Naive B cell (primary cell): Measurements from ENCODE around the gene CHRNA1. TPM values are rescaled to one million over a fixed set of nuclear protein-coding genes. Genes with fewer than 3 reads are reported as not detected.
"Not testable (repeated sequence)": the region's sequence is repeated elsewhere in the genome, so short reads cannot be mapped to it uniquely, and the experiment has no call there.

ENCODE experiments used
- ATAC-seq, 2 donors: fragments of 150-1000 bp; cut with Tn5 transposase; 2 replicates each; pipeline ENCODE4 v1.10.0; 2021; ENCODE audit warnings: low read depth in 2 of 2, mild to moderate bottlenecking in 2 of 2, moderate library complexity in 2 of 2
- DNase-seq: peaks from one replicate; pipeline ENCODE4 v3.0.0; 2022
- H3K27ac Mint-ChIP-seq, 6 donors: one replicate each; pipeline ENCODE4 v1.8.0; 2020 to 2022; ENCODE audit warnings: mild to moderate bottlenecking in 6 of 6, mixed read lengths in 6 of 6, moderate library complexity in 5 of 6, inconsistent platforms in 2 of 6
- H3K27me3 Mint-ChIP-seq, 3 donors: one replicate each; pipeline ENCODE4 v1.8.0; 2021 to 2022; ENCODE audit warnings: mixed read lengths in 3 of 3, mild to moderate bottlenecking in 1 of 3
- H3K36me3 Mint-ChIP-seq, 2 donors: one replicate each; pipeline ENCODE4 v1.8.0; 2020 to 2022; ENCODE audit warnings: mixed read lengths in 2 of 2, inconsistent platforms in 1 of 2, mild to moderate bottlenecking in 1 of 2
- H3K4me1 Mint-ChIP-seq, 3 donors: one replicate each; pipeline ENCODE4 v1.8.0; 2020 to 2022; ENCODE audit warnings: mixed read lengths in 3 of 3, inconsistent platforms in 1 of 3, mild to moderate bottlenecking in 1 of 3, moderate library complexity in 1 of 3
- H3K4me3 Mint-ChIP-seq, 8 donors: one replicate each; pipeline ENCODE4 v1.8.0; 2020 to 2022; ENCODE audit warnings: mild to moderate bottlenecking in 8 of 8, mixed read lengths in 8 of 8, moderate library complexity in 8 of 8, inconsistent platforms in 2 of 8
- H3K9me3 Mint-ChIP-seq, 7 donors: one replicate each; pipeline ENCODE4 v1.8.0; 2020 to 2022; ENCODE audit warnings: mixed read lengths in 7 of 7, mild to moderate bottlenecking in 5 of 7, inconsistent platforms in 2 of 7, moderate library complexity in 1 of 7
- polyA plus RNA-seq, 6 donors: library from polyadenylated mRNA; unstranded; fragments of 300-500 nt; fragmentation: Illumina TruSeq; gene quantifications; one replicate each; pipeline ENCODE4 v1.2.3, GENCODE V29; 2021; ENCODE audit warnings: low read depth in 6 of 6

CHRNA1 gene
- polyA plus RNA-seq, 6 donors from 2014 or later = 0.22 to 0.45 TPM; not detected in 4

- H3K4me1 Mint-ChIP-seq = no peaks in the 10 kb centered on the region
Observed at GRCh38 chr2:174717916-174718315, 46.4 kb downstream of the CHRNA1 start.

GRCh38 chr2:174717273-174717672 is 47.0 kb downstream of the CHRNA1 start:
- Mint-ChIP-seq H3K4me1 (no peaks in the 10 kb centered on the region), H3K4me3 (no peak overlapping the region), H3K27me3 (peaks cover 23 to 30% (median 28%) of the 10 kb centered on the region in 3 donors), H3K27ac (no peak overlapping the region), H3K36me3 (peaks cover 0 to 10% of the 10 kb centered on the region in 2 donors), H3K9me3 (peaks cover 0 to 8% (median 5%) of the 10 kb centered on the region in 7 donors)
- DNase-seq = no peak
- ATAC-seq = no peak

More at GRCh38 chr2:174717916-174718315, 46.4 kb downstream of the CHRNA1 start:
- Mint-ChIP-seq H3K9me3 (peaks cover 0 to 8% (median 5%) of the 10 kb centered on the region in 7 donors), H3K27me3 (peaks cover 23 to 30% (median 28%) of the 10 kb centered on the region in 3 donors), H3K4me3 (no peak overlapping the region), H3K27ac (no peak overlapping the region), H3K36me3 (peaks cover 0 to 10% of the 10 kb centered on the region in 2 donors)
- ATAC-seq = no peak
- no peak for DNase-seq

GRCh38 chr2:174716785-174717184 is 47.5 kb downstream of the CHRNA1 start:
- ATAC-seq (no peak), DNase-seq (no peak)
- Mint-ChIP-seq H3K4me1 (no peaks in the 10 kb centered on the region), H3K27me3 (peaks cover 19 to 27% (median 26%) of the 10 kb centered on the region in 3 donors), H3K4me3 (no peak overlapping the region), H3K36me3 (peaks cover 0 to 10% of the 10 kb centered on the region in 2 donors), H3K9me3 (peaks cover 0 to 8% (median 5%) of the 10 kb centered on the region in 7 donors), H3K27ac (no peak overlapping the region)

- H3K9me3 Mint-ChIP-seq = peaks cover 0 to 5% (median 2%) of the 10 kb centered on the region in 7 donors
- no peak overlapping the region for H3K4me3 Mint-ChIP-seq
- peaks cover 0 to 3% of the 10 kb centered on the region in 2 donors for H3K36me3 Mint-ChIP-seq
- no peak overlapping the region for H3K27ac Mint-ChIP-seq
- no peaks in the 10 kb centered on the region for H3K4me1 Mint-ChIP-seq
- ATAC-seq (no peak), DNase-seq (no peak)
- H3K27me3 Mint-ChIP-seq = peaks cover 12 to 37% (median 20%) of the 10 kb centered on the region in 3 donors
Observed at GRCh38 chr2:174713686-174714085, 50.6 kb downstream of the CHRNA1 start.

GRCh38 chr2:174711206-174711605 is 53.1 kb downstream of the CHRNA1 start:
- no peak for ATAC-seq
- peaks cover 27 to 50% (median 36%) of the 10 kb centered on the region in 3 donors for H3K27me3 Mint-ChIP-seq
- H3K36me3 Mint-ChIP-seq = peaks cover 0 to 8% of the 10 kb centered on the region in 2 donors
- H3K4me1 Mint-ChIP-seq = no peaks in the 10 kb centered on the region
- H3K4me3 Mint-ChIP-seq = no peak overlapping the region
- H3K27ac Mint-ChIP-seq = no peak overlapping the region
- DNase-seq = no peak
- H3K9me3 Mint-ChIP-seq = peaks cover 0 to 10% (median 2%) of the 10 kb centered on the region in 7 donors

GRCh38 chr2:174709416-174710004 is 54.8 kb downstream of the CHRNA1 start:
- not testable (repeated sequence) for ATAC-seq, H3K27ac Mint-ChIP-seq, H3K36me3 Mint-ChIP-seq, H3K4me1 Mint-ChIP-seq, H3K4me3 Mint-ChIP-seq, DNase-seq
- Mint-ChIP-seq H3K9me3 (peaks cover 0 to 10% (median 2%) of the 10 kb centered on the region in 7 donors), H3K27me3 (peaks cover 40 to 64% (median 43%) of the 10 kb centered on the region in 3 donors)

GRCh38 chr2:174708713-174709112 is 55.6 kb downstream of the CHRNA1 start:
- Mint-ChIP-seq H3K9me3 (peaks cover 0 to 10% (median 2%) of the 10 kb centered on the region in 7 donors), H3K27ac (no peak overlapping the region), H3K4me3 (peak overlapping the region in 1 of 8 donors; percentile 29), H3K36me3 (peaks cover 0 to 8% of the 10 kb centered on the region in 2 donors), H3K4me1 (no peaks in the 10 kb centered on the region), H3K27me3 (peaks cover 34 to 65% (median 43%) of the 10 kb centered on the region in 3 donors)
- ATAC-seq (no peak), DNase-seq (no peak)

- H3K4me1 Mint-ChIP-seq = no peaks in the 10 kb centered on the region
- ATAC-seq (no peak), DNase-seq (no peak)
- H3K36me3 Mint-ChIP-seq = peaks cover 0 to 8% of the 10 kb centered on the region in 2 donors
- peaks cover 0 to 10% (median 2%) of the 10 kb centered on the region in 7 donors for H3K9me3 Mint-ChIP-seq
- H3K4me3 Mint-ChIP-seq = no peak overlapping the region
- H3K27me3 Mint-ChIP-seq = peaks cover 44 to 71% (median 45%) of the 10 kb centered on the region in 3 donors
- no peak overlapping the region for H3K27ac Mint-ChIP-seq
Observed at GRCh38 chr2:174705321-174705720, 59.0 kb downstream of the CHRNA1 start.

- H3K9me3 Mint-ChIP-seq = peaks cover 0 to 10% (median 2%) of the 10 kb centered on the region in 7 donors
- H3K4me3 Mint-ChIP-seq = no peak overlapping the region
- DNase-seq (no peak), ATAC-seq (no peak)
- H3K36me3 Mint-ChIP-seq = peaks cover 0 to 8% of the 10 kb centered on the region in 2 donors
- peaks cover 40 to 66% (median 44%) of the 10 kb centered on the region in 3 donors for H3K27me3 Mint-ChIP-seq
- H3K27ac Mint-ChIP-seq = peak overlapping the region in 1 of 6 donors; percentile 73
- H3K4me1 Mint-ChIP-seq = no peaks in the 10 kb centered on the region
Observed at GRCh38 chr2:174704642-174705041, 59.6 kb downstream of the CHRNA1 start.

GRCh38 chr2:174704061-174704460 is 60.2 kb downstream of the CHRNA1 start:
- Mint-ChIP-seq H3K36me3 (peaks cover 0 to 8% of the 10 kb centered on the region in 2 donors), H3K4me1 (no peaks in the 10 kb centered on the region), H3K27ac (no peak overlapping the region), H3K4me3 (no peak overlapping the region), H3K27me3 (peaks cover 40 to 63% (median 44%) of the 10 kb centered on the region in 3 donors), H3K9me3 (peaks cover 0 to 9% (median 2%) of the 10 kb centered on the region in 7 donors)
- ATAC-seq (no peak), DNase-seq (no peak)

- Mint-ChIP-seq H3K36me3 (peaks cover 0 to 2% of the 10 kb centered on the region in 2 donors), H3K9me3 (peaks cover 0 to 3% (median 0%) of the 10 kb centered on the region in 7 donors), H3K27ac (no peak overlapping the region), H3K4me1 (no peaks in the 10 kb centered on the region), H3K4me3 (no peak overlapping the region), H3K27me3 (peaks cover 36 to 57% (median 44%) of the 10 kb centered on the region in 3 donors)
- no peak for ATAC-seq
- no peak for DNase-seq
Observed at GRCh38 chr2:174703430-174703829, 60.8 kb downstream of the CHRNA1 start.

- H3K4me1 Mint-ChIP-seq = no peaks in the 10 kb centered on the region
- H3K4me3 Mint-ChIP-seq = peak overlapping the region in 1 of 8 donors; percentile 35
- H3K9me3 Mint-ChIP-seq = no peaks in the 10 kb centered on the region
- ATAC-seq (no peak), DNase-seq (no peak)
- H3K27me3 Mint-ChIP-seq = peaks cover 28 to 48% (median 36%) of the 10 kb centered on the region in 3 donors
- H3K36me3 Mint-ChIP-seq = no peaks in the 10 kb centered on the region
- H3K27ac Mint-ChIP-seq = no peak overlapping the region
Observed at GRCh38 chr2:174702541-174702940, 61.7 kb downstream of the CHRNA1 start.

GRCh38 chr2:174699993-174700766 is 64.1 kb downstream of the CHRNA1 start:
- no peaks in the 10 kb centered on the region for H3K36me3 Mint-ChIP-seq
- no peak overlapping the region for H3K27ac Mint-ChIP-seq
- H3K4me1 Mint-ChIP-seq = peaks cover 0 to 5% (median 4%) of the 10 kb centered on the region in 3 donors
- H3K27me3 Mint-ChIP-seq = peaks cover 15 to 40% (median 20%) of the 10 kb centered on the region in 3 donors
- no peaks in the 10 kb centered on the region for H3K9me3 Mint-ChIP-seq
- no peak overlapping the region for H3K4me3 Mint-ChIP-seq
- DNase-seq (peak; percentile 37), ATAC-seq (peak; percentile 52 to 53)
